Endothelial cell of umbilical vein (primary cell): ENCODE results near the gene OTUD6A. TPM values are rescaled to one million over a fixed set of nuclear protein-coding genes. Genes with fewer than 3 reads are reported as not detected.

ENCODE experiments used
- BruUV-seq: library from RNA; stranded (reverse); fragments of 400-500 nt; replicated peaks from 2 replicates; lab custom pipeline; 2021; lab: Mats Ljungman, UMichigan
- CTCF ChIA-PET: fragments of 300-600, 350-600 bp; sonication (Branson Sonifier 250); formaldehyde crosslinking; loops from one replicate; lab custom pipeline; 2021; ENCODE audit warnings: antibody characterized with exemption, inconsistent platforms; lab: Charles Lee
- POLR2A ChIA-PET: fragments of 300-600, 350-600 bp; sonication (Branson Sonifier 250); formaldehyde crosslinking; loops from one replicate; lab custom pipeline; 2021; ENCODE audit warnings: antibody characterized with exemption, inconsistent platforms; lab: Charles Lee
- DNase-seq: peaks from one replicate; pipeline ENCODE4 v3.0.0-alpha.2; 2011; ENCODE audit warnings: low read depth, low spot score
- FAIRE-seq: peaks from 2 replicates; lab custom pipeline; 2011; peaks lifted over from hg19 to GRCh38; lab: Jason Lieb, UNC
- H2AFZ ChIP-seq: 2 replicates; pipeline ENCODE4 v1.6.0; 2012; ENCODE audit warnings: low read depth, low read length, control low read depth, inconsistent platforms
- H3K27ac ChIP-seq: 2 replicates; pipeline ENCODE4 v1.5.1; 2011; ENCODE audit warnings: low read depth, mild to moderate bottlenecking, control low read depth, low read length, moderate library complexity; ENCODE audit not compliant: insufficient read depth
- H3K27me3 ChIP-seq, 2 experiments: 2 replicates each; pipeline versions ENCODE4 v1.6.0 to v1.6.1; 2011; ENCODE audit warnings: low read length in 2 of 2, mixed read lengths in 1 of 2; ENCODE audit not compliant: control insufficient read depth in 2 of 2, insufficient read depth in 2 of 2
- H3K36me3 ChIP-seq, 2 experiments: 2 replicates in 1 of 2; 3 replicates in 1 of 2; pipeline ENCODE4 v1.5.1; 2011; ENCODE audit warnings: low read length in 2 of 2, mild to moderate bottlenecking in 1 of 2, moderate library complexity in 1 of 2; ENCODE audit not compliant: control insufficient read depth in 2 of 2, insufficient read depth in 2 of 2; ENCODE audit errors: extremely low read depth in 1 of 2
- H3K4me1 ChIP-seq: 3 replicates; pipeline ENCODE4 v1.5.1; 2011; ENCODE audit warnings: mild to moderate bottlenecking, low read length; ENCODE audit not compliant: control insufficient read depth, insufficient read depth; ENCODE audit errors: extremely low read depth
- H3K4me2 ChIP-seq: 2 replicates; pipeline ENCODE4 v1.6.1; 2011; ENCODE audit warnings: low read length, control low read depth, mixed read lengths; ENCODE audit not compliant: insufficient read depth
- H3K4me3 ChIP-seq, 3 experiments: fragments of 200-600 bp in 1 of 3; sonication (generic), shearing (Covaris generic) in 1 of 3; replicated peaks in 1 of 3; 2 replicates each; pipeline ENCODE4 v1.5.1; 2011 to 2016; ENCODE audit warnings: control low read depth in 3 of 3, low read length in 3 of 3, mild to moderate bottlenecking in 2 of 3, inconsistent platforms in 1 of 3, low read depth in 1 of 3, moderate library complexity in 1 of 3; ENCODE audit not compliant: insufficient read depth in 1 of 3
- H3K79me2 ChIP-seq: 2 replicates; pipeline ENCODE4 v1.6.0; 2012; ENCODE audit warnings: low read length, inconsistent platforms; ENCODE audit not compliant: control insufficient read depth, insufficient read depth
- H3K9ac ChIP-seq: replicated peaks from 2 replicates; pipeline ENCODE3; 2011; ENCODE audit warnings: low read length, control low read depth; ENCODE audit not compliant: insufficient read depth; ENCODE audit errors: extremely low read depth
- H3K9me1 ChIP-seq: replicated peaks from 3 replicates; pipeline ENCODE4 v1.6.0; 2011; ENCODE audit warnings: mild to moderate bottlenecking, low read length; ENCODE audit not compliant: control insufficient read depth, insufficient read depth; ENCODE audit errors: extremely low read depth
- H3K9me3 ChIP-seq: replicated peaks from 2 replicates; pipeline ENCODE4 v1.5.1; 2012; ENCODE audit warnings: low read length, inconsistent platforms; ENCODE audit not compliant: control insufficient read depth, insufficient read depth
- H4K20me1 ChIP-seq: replicated peaks from 2 replicates; pipeline ENCODE3; 2011; ENCODE audit warnings: mild to moderate bottlenecking, low read length; ENCODE audit not compliant: control insufficient read depth, insufficient read depth; ENCODE audit errors: extremely low read depth
- EZH2 ChIP-seq: IDR thresholded peaks from 2 replicates; pipeline ENCODE4 v1.6.1; 2012; ENCODE audit warnings: borderline replicate concordance, low read depth, mild to moderate bottlenecking, moderate library complexity, low read length, inconsistent platforms; ENCODE audit not compliant: severe bottlenecking
- FOS ChIP-seq: IDR thresholded peaks from 2 replicates; pipeline ENCODE4 v1.6.1; 2011; ENCODE audit warnings: mild to moderate bottlenecking, low read length, moderate library complexity, borderline replicate concordance; ENCODE audit not compliant: insufficient read depth
- GATA2 ChIP-seq: IDR thresholded peaks from 2 replicates; pipeline ENCODE4 v1.7.0; 2011; ENCODE audit warnings: low read depth, mild to moderate bottlenecking, moderate library complexity, mixed read lengths, low read length; ENCODE audit not compliant: insufficient read length, insufficient read depth
- JUN ChIP-seq: IDR thresholded peaks from 2 replicates; pipeline ENCODE4 v1.6.1; 2011; ENCODE audit warnings: borderline replicate concordance, low read depth; ENCODE audit not compliant: insufficient read length, insufficient read depth
- MAX ChIP-seq: IDR thresholded peaks from 2 replicates; pipeline ENCODE4 v1.6.1; 2011; ENCODE audit not compliant: insufficient read depth, insufficient read length
- MYC ChIP-seq: IDR thresholded peaks from one replicate; pipeline ENCODE4 v1.6.1; 2011; ENCODE audit warnings: mild to moderate bottlenecking, low read depth, low read length
- POLR2A ChIP-seq: IDR thresholded peaks from 2 replicates; pipeline ENCODE4 v1.6.1; 2012; ENCODE audit warnings: low read depth, mild to moderate bottlenecking, control low read depth, low read length
- dilution Hi-C: fragments of 300-500 bp; cut with MboI; formaldehyde crosslinking; loops from one replicate; pipeline ENCODE4 v1.15.0; 2019; ENCODE audit warnings: low sequenced_read_pairs; ENCODE audit not compliant: extremely low pct_ligation_motif_present
- intact Hi-C: fragments of 100-400 bp; cut with micrococcal nuclease; formaldehyde crosslinking; loops from one replicate; pipeline ENCODE4 v1.10.0; 2022
- polyA plus RNA-seq, 4 experiments: library from polyadenylated mRNA; depleted of rRNA in 3 of 4; stranded (reverse) in 3 of 4; unstranded in 1 of 4; fragments of >200 nt; gene quantifications; 2 replicates each; pipeline versions ENCODE4 v1.2.1 to v1.2.3, GENCODE V29; 2011 to 2012; ENCODE audit warnings: missing spikeins in 1 of 4
- total RNA-seq: library from RNA; stranded (reverse); gene quantifications from 2 replicates; pipeline ENCODE4 v1.2.3, GENCODE V29; 2021
- TF ChIP-seq, protein P1 (sequence below), 2 donors: IDR thresholded peaks; 1 replicate in 1 of 2; 2 replicates in 1 of 2; pipeline ENCODE4 v1.5.1; 2011; ENCODE audit warnings: low read length in 2 of 2, mild to moderate bottlenecking in 2 of 2, moderate library complexity in 2 of 2, control low read depth in 1 of 2, inconsistent platforms in 1 of 2, low read depth in 1 of 2; ENCODE audit not compliant: insufficient read depth in 1 of 2; ENCODE audit errors: extremely low read depth in 1 of 2

The OTUD6A gene
- total and polyA plus RNA-seq, 2 donors (not counting 3 experiments of a cell fraction or from before 2014, with no cell fraction given): not detected

GRCh38 chrX:70038515-70038914, 23.7 kb upstream of the OTUD6A start:
- no peak for FAIRE-seq

More at GRCh38 chrX:70038515-70038914, 23.7 kb upstream of the OTUD6A start:
- Histone ChIP-seq H3K9me1 (no peaks in the 10 kb centered on the region), H3K79me2 (no peaks in the 10 kb centered on the region), H3K4me1 (peaks cover 6% of the 10 kb centered on the region), H3K27me3 (no peaks in the 10 kb centered on the region), H2AFZ (no peak overlapping the region), H3K27ac (no peak overlapping the region), H3K9ac (no peak overlapping the region), H3K9me3 (no peaks in the 10 kb centered on the region), H3K4me3 (no peak overlapping the region), H3K36me3 (no peaks in the 10 kb centered on the region), H3K4me2 (no peak overlapping the region), H4K20me1 (no peaks in the 10 kb centered on the region)
- ChIA-PET CTCF (interaction anchor here (1.6 to 9.0 kb wide), 2 partner anchors 57 to 614 kb away, joined by 4 to 207 read pairs; no protein-coding TSS in a partner anchor), POLR2A (no interaction called here)
- no TSS peak for BruUV-seq
- intact Hi-C loops (no loop called here), dilution Hi-C loops (no loop called here)
- DNase-seq: no peak
- TF ChIP-seq, protein P1, sequence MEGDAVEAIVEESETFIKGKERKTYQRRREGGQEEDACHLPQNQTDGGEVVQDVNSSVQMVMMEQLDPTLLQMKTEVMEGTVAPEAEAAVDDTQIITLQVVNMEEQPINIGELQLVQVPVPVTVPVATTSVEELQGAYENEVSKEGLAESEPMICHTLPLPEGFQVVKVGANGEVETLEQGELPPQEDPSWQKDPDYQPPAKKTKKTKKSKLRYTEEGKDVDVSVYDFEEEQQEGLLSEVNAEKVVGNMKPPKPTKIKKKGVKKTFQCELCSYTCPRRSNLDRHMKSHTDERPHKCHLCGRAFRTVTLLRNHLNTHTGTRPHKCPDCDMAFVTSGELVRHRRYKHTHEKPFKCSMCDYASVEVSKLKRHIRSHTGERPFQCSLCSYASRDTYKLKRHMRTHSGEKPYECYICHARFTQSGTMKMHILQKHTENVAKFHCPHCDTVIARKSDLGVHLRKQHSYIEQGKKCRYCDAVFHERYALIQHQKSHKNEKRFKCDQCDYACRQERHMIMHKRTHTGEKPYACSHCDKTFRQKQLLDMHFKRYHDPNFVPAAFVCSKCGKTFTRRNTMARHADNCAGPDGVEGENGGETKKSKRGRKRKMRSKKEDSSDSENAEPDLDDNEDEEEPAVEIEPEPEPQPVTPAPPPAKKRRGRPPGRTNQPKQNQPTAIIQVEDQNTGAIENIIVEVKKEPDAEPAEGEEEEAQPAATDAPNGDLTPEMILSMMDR (IDR thresholded peaks at IDR 0.05; ENCODE audit: extremely low read depth in 1 of 2, insufficient read depth in 1 of 2, low read depth in 1 of 2, low read length in 2 of 2): no peak
- TF ChIP-seq MAX (no peak), GATA2 (no peak), FOS (no peak), JUN (no peak), EZH2 (no peak), POLR2A (no peak), MYC (no peak)
